ENCODE results near the gene DNAJB6.

DNAJB6 gene

GRCh38 chr7:157413881-157414701, 77.3 kb downstream of the DNAJB6 start:
- H3K9me3 Mint-ChIP-seq, result no peaks in the 10 kb centered on the region

GRCh38 chr7:157414702-157415096, 77.9 kb downstream of the DNAJB6 start:
- no peak overlapping the region for H3K4me3 Mint-ChIP-seq
- ATAC-seq, result no peak
- peaks cover 73% of the 10 kb centered on the region for H3K36me3 Mint-ChIP-seq
- peaks cover 22% of the 10 kb centered on the region for H3K4me1 Mint-ChIP-seq
- no peak for DNase-seq (ENCODE audit: low spot score in 2 of 2)
- H3K9me3 Mint-ChIP-seq, result no peaks in the 10 kb centered on the region
- H3K27ac Mint-ChIP-seq, result no peak overlapping the region

More at GRCh38 chr7:157413881-157414701, 77.3 kb downstream of the DNAJB6 start:
- H3K27ac Mint-ChIP-seq, result no peak overlapping the region
- peaks cover 78% of the 10 kb centered on the region for H3K36me3 Mint-ChIP-seq
- peaks cover 22% of the 10 kb centered on the region for H3K4me1 Mint-ChIP-seq
- DNase-seq (ENCODE audit: low spot score in 2 of 2) (no peak), ATAC-seq (no peak)
- H3K4me3 Mint-ChIP-seq, result no peak overlapping the region

- DNase-seq (ENCODE audit: low spot score in 2 of 2), result no peak
- peaks cover 22% of the 10 kb centered on the region for H3K4me1 Mint-ChIP-seq
- ATAC-seq, result no peak
- H3K27ac Mint-ChIP-seq, result peak overlapping the region; percentile 20
- no peak overlapping the region for H3K4me3 Mint-ChIP-seq
- no peaks in the 10 kb centered on the region for H3K9me3 Mint-ChIP-seq
- H3K36me3 Mint-ChIP-seq, result peaks cover 69% of the 10 kb centered on the region
Observed at GRCh38 chr7:157415486-157415885, 78.7 kb downstream of the DNAJB6 start.

DNA sequence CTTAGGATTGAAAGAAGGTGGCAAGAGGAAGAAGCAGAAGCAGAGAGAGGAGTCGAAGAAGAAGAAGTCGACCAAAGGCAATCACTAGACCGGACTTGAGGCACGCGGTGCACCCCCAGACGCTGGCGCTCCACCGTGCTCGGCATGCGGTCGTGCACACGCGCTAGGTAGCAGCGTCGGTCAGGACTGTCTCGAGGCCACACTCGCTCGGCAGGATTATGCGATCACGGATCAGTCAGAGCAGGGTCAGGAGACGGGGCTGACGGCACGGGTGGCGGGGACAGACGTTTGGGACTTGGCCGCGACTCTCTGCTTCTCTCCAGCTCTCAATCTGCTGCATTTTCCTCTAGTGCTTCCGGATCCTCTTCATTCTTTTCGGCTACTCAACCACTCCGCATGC, 79.2 kb downstream of the DNAJB6 start:
- Mint-ChIP-seq H3K9me3 (no peaks in the 10 kb centered on the region), H3K27ac (no peak overlapping the region), H3K4me3 (no peak overlapping the region), H3K4me1 (peaks cover 22% of the 10 kb centered on the region), H3K36me3 (peaks cover 73% of the 10 kb centered on the region)
- DNase-seq (ENCODE audit: low spot score in 2 of 2) (no peak), ATAC-seq (no peak)

DNA sequence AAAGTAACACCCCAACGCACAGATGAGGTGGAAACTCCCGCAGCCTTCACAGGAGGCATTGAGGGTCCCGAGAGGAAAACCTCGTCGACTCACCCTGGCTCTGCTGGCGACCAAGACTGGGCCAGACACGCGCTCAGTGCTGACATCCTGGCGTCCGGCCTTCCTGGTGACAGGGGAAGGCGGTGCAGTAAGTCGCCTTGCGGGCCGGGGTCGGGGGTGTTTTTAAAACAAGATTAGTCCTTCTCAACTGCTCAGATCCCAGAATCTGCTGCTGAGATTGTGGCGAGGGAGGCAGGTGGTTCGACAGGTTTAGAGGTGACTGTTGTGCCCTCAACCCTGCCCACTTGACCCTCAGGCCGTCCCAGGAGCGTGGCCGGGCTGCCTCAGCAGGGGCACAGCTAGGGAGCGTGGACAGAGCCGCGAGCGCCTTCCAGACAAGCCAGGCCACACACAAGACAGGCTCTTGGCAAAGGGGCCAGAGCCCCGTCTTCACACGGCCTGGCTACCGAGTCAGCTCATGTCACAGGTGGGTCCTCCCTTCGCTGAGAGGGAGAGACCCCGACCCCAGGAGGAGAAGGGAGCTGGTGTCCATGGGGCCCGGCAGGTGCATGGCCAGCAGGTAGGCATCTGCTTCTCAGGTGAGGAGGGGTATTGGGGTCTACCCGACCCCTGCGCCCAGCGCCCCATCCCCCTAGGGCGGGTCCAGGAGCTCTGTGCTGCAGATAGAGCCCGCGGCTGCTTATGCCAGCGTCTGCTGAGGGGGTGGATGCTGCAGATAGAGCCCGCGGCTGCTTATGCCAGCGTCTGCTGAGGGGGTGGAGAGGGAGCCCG, 81.6 kb downstream of the DNAJB6 start:
- ATAC-seq, result no peak
- H3K27ac Mint-ChIP-seq, result peak overlapping the region; percentile 43
- H3K9me3 Mint-ChIP-seq, result no peaks in the 10 kb centered on the region

GRCh38 chr7:157419035-157419293, 82.2 kb downstream of the DNAJB6 start:
- no peak for DNase-seq (ENCODE audit: low spot score in 2 of 2)
- Mint-ChIP-seq H3K4me3 (no peak overlapping the region), H3K9me3 (no peaks in the 10 kb centered on the region), H3K36me3 (peaks cover 59% of the 10 kb centered on the region), H3K4me1 (peaks cover 7% of the 10 kb centered on the region), H3K27ac (peak overlapping the region; percentile 43)
- no peak for ATAC-seq

More for the DNA sequence above, 81.6 kb downstream of the DNAJB6 start:
- Mint-ChIP-seq H3K4me3 (no peak overlapping the region), H3K4me1 (peaks cover 7% of the 10 kb centered on the region), H3K36me3 (peaks cover 62% of the 10 kb centered on the region)
- no peak for DNase-seq (ENCODE audit: low spot score in 2 of 2)

DNA sequence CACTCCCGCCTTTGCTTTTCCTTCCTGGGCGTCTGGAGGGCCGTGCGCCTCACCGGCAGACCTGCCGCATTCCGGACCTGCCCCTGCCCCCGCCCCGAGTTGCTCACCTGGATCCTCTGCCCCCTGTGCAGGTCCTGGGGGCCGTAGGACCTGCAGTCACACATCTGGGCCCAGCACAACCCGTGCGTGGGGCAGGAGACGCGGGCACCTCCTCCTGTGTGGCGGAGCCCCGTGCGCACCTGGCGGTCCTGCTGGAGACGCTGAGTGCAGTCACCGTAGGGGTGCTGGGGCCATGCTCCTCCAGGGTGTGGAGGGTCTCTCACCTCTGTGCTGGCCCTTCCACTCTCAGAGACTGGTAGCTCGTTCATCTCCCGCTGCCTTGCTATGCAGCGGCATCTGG, 85.5 kb downstream of the DNAJB6 start:
- no peak overlapping the region for H3K4me3 Mint-ChIP-seq
- H3K4me1 Mint-ChIP-seq, result no peaks in the 10 kb centered on the region
- H3K27ac Mint-ChIP-seq, result no peak overlapping the region
- no peaks in the 10 kb centered on the region for H3K9me3 Mint-ChIP-seq
- H3K36me3 Mint-ChIP-seq, result peaks cover 27% of the 10 kb centered on the region
- DNase-seq (ENCODE audit: low spot score in 2 of 2) (no peak), ATAC-seq (no peak)

DNA sequence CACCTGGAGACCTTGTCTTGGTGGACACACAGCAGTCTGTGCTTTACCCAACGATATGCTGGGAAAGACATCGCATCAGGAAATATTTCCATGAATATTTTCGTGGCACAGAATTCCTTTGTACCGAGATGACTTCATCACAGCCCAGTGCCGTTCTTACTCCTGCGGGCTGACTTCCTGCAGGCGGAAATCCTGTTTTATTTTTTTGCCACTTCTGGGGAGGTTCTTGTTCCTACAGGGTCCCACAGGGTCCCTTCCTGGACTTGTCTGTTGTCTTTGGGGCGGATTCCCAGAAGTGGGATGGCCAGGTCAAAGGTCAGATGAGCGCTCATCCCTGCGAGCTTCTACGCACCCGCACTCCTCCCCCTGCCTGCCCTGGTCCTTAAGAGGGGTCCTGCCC, 86.5 kb downstream of the DNAJB6 start:
- DNase-seq (ENCODE audit: low spot score in 2 of 2), result no peak

GRCh38 chr7:157423886-157424565, 87.2 kb downstream of the DNAJB6 start:
- no peak for ATAC-seq
- H3K27ac Mint-ChIP-seq, result no peak overlapping the region
- H3K36me3 Mint-ChIP-seq, result peaks cover 16% of the 10 kb centered on the region
- no peak overlapping the region for H3K4me3 Mint-ChIP-seq
- no peaks in the 10 kb centered on the region for H3K4me1 Mint-ChIP-seq
- no peak for DNase-seq (ENCODE audit: low spot score in 2 of 2)
- H3K9me3 Mint-ChIP-seq, result no peaks in the 10 kb centered on the region

More for the DNA sequence above, 86.5 kb downstream of the DNAJB6 start:
- Mint-ChIP-seq H3K4me1 (no peaks in the 10 kb centered on the region), H3K36me3 (peaks cover 16% of the 10 kb centered on the region), H3K4me3 (no peak overlapping the region), H3K9me3 (no peaks in the 10 kb centered on the region), H3K27ac (no peak overlapping the region)
- no peak for ATAC-seq

DNA sequence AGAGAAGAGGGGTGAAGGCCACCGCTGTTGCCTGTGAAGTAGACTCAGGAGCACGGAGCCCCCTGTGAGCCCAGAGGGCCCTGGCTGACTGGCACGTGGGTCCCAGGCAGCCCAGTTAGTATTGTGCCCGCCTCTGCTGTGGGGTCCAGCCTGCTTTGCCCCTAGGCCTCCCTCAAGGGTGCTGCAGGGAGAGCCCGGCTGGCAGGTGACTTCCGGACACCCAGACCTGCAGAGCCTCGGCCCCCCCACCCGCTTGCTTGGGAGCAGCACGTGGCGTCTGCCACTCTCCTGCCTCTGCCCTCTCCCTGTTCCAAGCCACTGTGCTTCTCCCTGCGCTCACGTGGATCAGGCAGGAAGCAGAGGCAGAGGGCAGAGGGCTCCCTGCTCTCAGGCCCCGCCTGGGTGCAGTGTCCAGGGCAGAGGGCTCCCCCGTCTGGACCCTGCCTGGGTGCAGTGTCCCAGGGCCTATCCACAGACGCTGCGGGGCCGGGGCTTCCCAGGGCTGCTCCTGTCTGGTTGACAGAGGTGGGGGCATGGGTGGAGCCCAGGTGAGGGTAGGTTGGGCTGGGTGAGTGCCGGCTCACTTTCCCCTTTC, 88.4 kb downstream of the DNAJB6 start:
- DNase-seq (ENCODE audit: low spot score in 2 of 2) (no peak), ATAC-seq (no peak)
- Mint-ChIP-seq H3K4me3 (no peak overlapping the region), H3K4me1 (no peaks in the 10 kb centered on the region), H3K27ac (no peak overlapping the region), H3K9me3 (no peaks in the 10 kb centered on the region), H3K36me3 (peaks cover 16% of the 10 kb centered on the region)

- ATAC-seq (no peak), DNase-seq (ENCODE audit: low spot score in 2 of 2) (no peak)
- Mint-ChIP-seq H3K4me1 (no peaks in the 10 kb centered on the region), H3K4me3 (no peak overlapping the region), H3K36me3 (peaks cover 13% of the 10 kb centered on the region), H3K9me3 (no peaks in the 10 kb centered on the region), H3K27ac (no peak overlapping the region)
Observed at GRCh38 chr7:157425761-157426160, 89.0 kb downstream of the DNAJB6 start.

DNA sequence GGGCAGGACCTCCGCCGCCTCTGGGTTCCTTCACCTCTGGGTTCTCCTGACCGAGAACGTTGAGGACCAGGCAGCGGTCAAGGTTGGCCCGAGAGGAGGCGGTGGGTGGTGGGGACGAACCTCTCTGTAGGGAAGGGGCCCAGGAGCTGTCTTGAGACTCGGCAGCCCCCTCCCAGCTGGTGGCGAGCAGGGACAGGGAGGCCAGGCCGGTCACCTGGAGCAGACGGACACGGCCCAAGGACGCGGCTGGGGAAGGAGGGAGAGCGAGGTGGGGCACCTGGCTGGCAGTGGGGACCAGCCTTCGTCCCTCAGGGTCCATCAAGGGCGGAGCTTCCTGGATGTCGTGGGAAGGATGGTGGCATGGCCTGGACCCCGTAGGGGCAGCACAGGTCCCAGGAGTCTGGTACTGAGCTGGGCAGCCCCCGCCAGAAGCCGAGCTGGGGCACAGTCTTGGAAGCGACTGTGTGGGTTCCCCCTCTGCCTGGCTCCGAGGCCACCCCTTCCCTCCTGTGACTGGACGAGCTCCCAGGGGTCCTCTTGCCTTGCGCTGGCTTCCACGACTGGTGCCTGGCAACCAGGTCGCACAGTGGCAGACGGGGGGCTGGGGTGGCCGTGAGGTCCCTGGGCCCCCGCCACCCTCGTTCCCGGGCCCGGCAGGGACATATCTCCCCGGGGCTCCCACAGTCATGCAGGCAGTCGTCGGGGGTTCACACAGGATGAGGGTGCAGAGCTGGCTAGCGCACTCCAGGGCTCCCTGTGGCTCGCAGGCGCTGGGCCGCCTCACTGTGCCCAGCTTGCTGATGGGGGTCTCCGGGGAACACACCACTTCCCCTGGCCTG, 89.9 kb downstream of the DNAJB6 start:
- H3K9me3 Mint-ChIP-seq, result no peaks in the 10 kb centered on the region
- H3K4me3 Mint-ChIP-seq, result no peak overlapping the region
- no peaks in the 10 kb centered on the region for H3K4me1 Mint-ChIP-seq
- peaks cover 6% of the 10 kb centered on the region for H3K36me3 Mint-ChIP-seq
- DNase-seq (ENCODE audit: low spot score in 2 of 2) (no peak), ATAC-seq (no peak)
- no peak overlapping the region for H3K27ac Mint-ChIP-seq

- no peak overlapping the region for H3K4me3 Mint-ChIP-seq
- no peaks in the 10 kb centered on the region for H3K9me3 Mint-ChIP-seq
- H3K36me3 Mint-ChIP-seq, result no peaks in the 10 kb centered on the region
- DNase-seq (ENCODE audit: low spot score in 2 of 2) (no peak), ATAC-seq (no peak)
- H3K27ac Mint-ChIP-seq, result no peak overlapping the region
- H3K4me1 Mint-ChIP-seq, result peaks cover 9% of the 10 kb centered on the region
Observed at GRCh38 chr7:157427811-157428553, 91.2 kb downstream of the DNAJB6 start.

GRCh38 chr7:157428554-157428945, 91.7 kb downstream of the DNAJB6 start:
- no peaks in the 10 kb centered on the region for H3K36me3 Mint-ChIP-seq
- H3K9me3 Mint-ChIP-seq, result no peaks in the 10 kb centered on the region
- H3K4me3 Mint-ChIP-seq, result no peak overlapping the region
- ATAC-seq, result no peak
- H3K4me1 Mint-ChIP-seq, result peaks cover 15% of the 10 kb centered on the region
- no peak overlapping the region for H3K27ac Mint-ChIP-seq
- no peak for DNase-seq (ENCODE audit: low spot score in 2 of 2)

Data from stimulated activated effector memory CD8-positive, alpha-beta T cell treated with anti-CD3 and anti-CD28 coated beads, Interleukin-12 subunit alpha, Interleukin-12 subunit beta, amount 100 ng/mL, for 72 hours (primary cell).